DND-41 (cell line): ENCODE results near the gene SLC12A4.

Experiments used
- EZH2 ChIP-seq: IDR thresholded peaks from 3 replicates; pipeline ENCODE4 v1.6.1; 2012; ENCODE audit warnings: borderline replicate concordance, low read depth, mild to moderate bottlenecking, moderate library complexity, low read length, inconsistent platforms; ENCODE audit not compliant: severe bottlenecking
- TF ChIP-seq, protein P1 (sequence below): IDR thresholded peaks from 2 replicates; pipeline ENCODE4 v1.5.1; 2012; ENCODE audit warnings: borderline replicate concordance, low read length, moderate library complexity, mild to moderate bottlenecking; ENCODE audit not compliant: poor library complexity, severe bottlenecking; ENCODE audit errors: extremely low read depth

DNA sequence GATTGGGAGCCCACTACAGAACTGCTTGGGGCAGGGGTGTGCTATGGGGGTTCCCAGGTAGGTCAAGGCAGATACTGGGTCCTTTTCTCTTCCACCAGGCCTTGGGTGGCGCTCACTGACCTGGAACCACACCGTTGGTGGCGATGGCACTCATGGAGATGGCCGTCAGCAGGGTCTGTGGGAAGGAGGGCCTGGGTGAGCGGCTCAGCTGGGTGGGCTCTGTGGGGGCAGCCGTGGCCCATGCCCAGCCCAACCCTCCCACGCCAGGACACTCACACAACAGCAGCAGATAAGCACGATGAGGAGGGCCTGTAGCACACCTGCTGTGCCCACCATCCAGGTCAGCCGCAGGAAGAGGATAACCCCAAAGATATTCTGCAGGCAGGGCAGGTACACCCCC, 10.8 kb downstream of the SLC12A4 start:
- TF ChIP-seq, protein P1, sequence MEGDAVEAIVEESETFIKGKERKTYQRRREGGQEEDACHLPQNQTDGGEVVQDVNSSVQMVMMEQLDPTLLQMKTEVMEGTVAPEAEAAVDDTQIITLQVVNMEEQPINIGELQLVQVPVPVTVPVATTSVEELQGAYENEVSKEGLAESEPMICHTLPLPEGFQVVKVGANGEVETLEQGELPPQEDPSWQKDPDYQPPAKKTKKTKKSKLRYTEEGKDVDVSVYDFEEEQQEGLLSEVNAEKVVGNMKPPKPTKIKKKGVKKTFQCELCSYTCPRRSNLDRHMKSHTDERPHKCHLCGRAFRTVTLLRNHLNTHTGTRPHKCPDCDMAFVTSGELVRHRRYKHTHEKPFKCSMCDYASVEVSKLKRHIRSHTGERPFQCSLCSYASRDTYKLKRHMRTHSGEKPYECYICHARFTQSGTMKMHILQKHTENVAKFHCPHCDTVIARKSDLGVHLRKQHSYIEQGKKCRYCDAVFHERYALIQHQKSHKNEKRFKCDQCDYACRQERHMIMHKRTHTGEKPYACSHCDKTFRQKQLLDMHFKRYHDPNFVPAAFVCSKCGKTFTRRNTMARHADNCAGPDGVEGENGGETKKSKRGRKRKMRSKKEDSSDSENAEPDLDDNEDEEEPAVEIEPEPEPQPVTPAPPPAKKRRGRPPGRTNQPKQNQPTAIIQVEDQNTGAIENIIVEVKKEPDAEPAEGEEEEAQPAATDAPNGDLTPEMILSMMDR, result no peak
- no peak for TF ChIP-seq EZH2
